A673 (cell line): ENCODE results near the gene SRL. TPM values are rescaled to one million over a fixed set of nuclear protein-coding genes. Genes with fewer than 3 reads are reported as not detected.
"Not testable (repeated sequence)": the region's sequence is repeated elsewhere in the genome, so short reads cannot be mapped to it uniquely, and the experiment has no call there.

Source experiments
- BruUV-seq: library from RNA; stranded (reverse); fragments of 400-500 nt; replicated peaks from 2 replicates; lab custom pipeline; 2021; lab: Mats Ljungman, UMichigan
- CTCF ChIA-PET: fragments of 300-600 bp; sonication (Branson Sonifier 250); formaldehyde crosslinking; loops from one replicate; lab custom pipeline; 2022; ENCODE audit warnings: antibody characterized with exemption; lab: Charles Lee
- POLR2A ChIA-PET: fragments of 300-600 bp; sonication (Branson Sonifier 250); formaldehyde crosslinking; loops from one replicate; lab custom pipeline; 2022; ENCODE audit warnings: antibody characterized with exemption; ENCODE audit not compliant: low non-redundant PET; lab: Charles Lee
- DNase-seq: peaks from one replicate; pipeline ENCODE4 v3.0.0-alpha.2; 2015; ENCODE audit warnings: low spot score
- H3K27ac ChIP-seq: fragments of 200-600 bp; sonication (generic); 2 replicates; pipeline ENCODE4 v1.5.1; 2016; ENCODE audit warnings: mixed run types, low read depth, mild to moderate bottlenecking, mixed read lengths, antibody characterized with exemption, low read length; ENCODE audit not compliant: poor library complexity, severe bottlenecking
- H3K27me3 ChIP-seq: fragments of 200-600 bp; sonication (generic); replicated peaks from 2 replicates; pipeline ENCODE4 v1.6.1; 2017; ENCODE audit warnings: mixed run types, low read depth, mild to moderate bottlenecking, mixed read lengths, antibody characterized with exemption, low read length; ENCODE audit not compliant: insufficient read depth, poor library complexity
- H3K36me3 ChIP-seq: fragments of 200-600 bp; sonication (generic); 2 replicates; pipeline ENCODE4 v1.6.1; 2016; ENCODE audit warnings: mixed run types, mild to moderate bottlenecking, mixed read lengths, antibody characterized with exemption, low read length; ENCODE audit not compliant: insufficient read depth, poor library complexity, severe bottlenecking
- H3K4me1 ChIP-seq: fragments of 200-600 bp; sonication (generic); 2 replicates; pipeline ENCODE4 v1.6.1; 2017; ENCODE audit warnings: mixed run types, mild to moderate bottlenecking, mixed read lengths, antibody characterized with exemption, low read length; ENCODE audit not compliant: insufficient read depth, poor library complexity, severe bottlenecking
- H3K4me3 ChIP-seq: fragments of 200-600 bp; sonication (generic); 2 replicates; pipeline ENCODE4 v1.5.1; 2016; ENCODE audit warnings: low read depth, mixed run types, mild to moderate bottlenecking, mixed read lengths, low read length; ENCODE audit not compliant: poor library complexity, severe bottlenecking
- H3K9me3 ChIP-seq: fragments of 200-600 bp; sonication (generic); 2 replicates; pipeline ENCODE4 v1.6.1; 2016; ENCODE audit warnings: mixed run types, low read depth, mild to moderate bottlenecking, mixed read lengths, antibody characterized with exemption, low read length; ENCODE audit not compliant: poor library complexity, severe bottlenecking
- CTCF ChIP-seq: fragments of 300-800, 200-600 bp; sonication (generic); conservative IDR thresholded peaks from 2 replicates; pipeline ENCODE4 v1.5.1; 2017; ENCODE audit warnings: low read depth, mild to moderate bottlenecking, antibody characterized with exemption, low read length, moderate library complexity, mixed read lengths
- EZH2 ChIP-seq: fragments of 200-600 bp; sonication (generic); IDR thresholded peaks from 2 replicates; pipeline ENCODE4 v1.6.1; 2017; ENCODE audit warnings: borderline replicate concordance, low read depth, mild to moderate bottlenecking, mixed read lengths, antibody characterized with exemption, low read length; ENCODE audit not compliant: poor library complexity, severe bottlenecking
- intact Hi-C: fragments of 100-400 bp; cut with micrococcal nuclease; formaldehyde crosslinking; loops from one replicate; pipeline ENCODE4 v1.10.0; 2022; ENCODE audit not compliant: unreplicated experiment
- total RNA-seq: library from RNA; stranded (reverse); gene quantifications from 2 replicates; pipeline ENCODE4 v1.2.3, GENCODE V29; 2021

SRL gene
- total RNA-seq, 1 experiment from 2014 or later, result 0.11 TPM

- BruUV-seq, result no TSS peak
- no peaks in the 10 kb centered on the region for H3K27me3 ChIP-seq
- H3K27ac ChIP-seq, result no peak overlapping the region
- H3K9me3 ChIP-seq, result no peaks in the 10 kb centered on the region
- no peak for DNase-seq
- intact Hi-C loops, result no loop called here
- no peaks in the 10 kb centered on the region for H3K4me1 ChIP-seq
- H3K36me3 ChIP-seq, result no peaks in the 10 kb centered on the region
- ChIA-PET CTCF (no interaction called here), POLR2A (no interaction called here)
- no peak overlapping the region for H3K4me3 ChIP-seq
- TF ChIP-seq EZH2 (no peak), CTCF (no peak)
Observed at GRCh38 chr16:4212211-4212933, 29.5 kb downstream of the SRL start.

GRCh38 chr16:4211445-4212210 is 30.3 kb downstream of the SRL start:
- POLR2A ChIA-PET, BruUV-seq, H3K9me3 ChIP-seq, intact Hi-C loops, H3K27ac ChIP-seq, H3K4me1 ChIP-seq, DNase-seq, H3K36me3 ChIP-seq, CTCF ChIA-PET, H3K27me3 ChIP-seq, H3K4me3 ChIP-seq: not testable (repeated sequence)

- Histone ChIP-seq H3K4me3 (no peak overlapping the region), H3K4me1 (no peaks in the 10 kb centered on the region), H3K9me3 (no peaks in the 10 kb centered on the region), H3K27ac (no peak overlapping the region), H3K36me3 (no peaks in the 10 kb centered on the region), H3K27me3 (no peaks in the 10 kb centered on the region)
- intact Hi-C loops, result no loop called here
- CTCF ChIA-PET, result no interaction called here
- DNase-seq, result no peak
- BruUV-seq, result no TSS peak
- TF ChIP-seq EZH2, result no peak
- no peak for TF ChIP-seq CTCF
- POLR2A ChIA-PET, result no interaction called here
Observed at GRCh38 chr16:4209666-4210065, 32.2 kb downstream of the SRL start.
